DOHH2 (cell line): Measurements from ENCODE around the gene VWF.

Experiments used
- H3F3A ChIP-seq: fragments of 200-600 bp; sonication (generic), shearing (Covaris generic); 2 replicates; pipeline ENCODE4 v1.6.0; 2016; ENCODE audit warnings: antibody characterized with exemption, mild to moderate bottlenecking; ENCODE audit not compliant: control insufficient read depth, insufficient read depth
- H3K27ac ChIP-seq: fragments of 200-600 bp; sonication (generic); 2 replicates; pipeline ENCODE4 v1.5.1; 2014; ENCODE audit warnings: low read depth, mild to moderate bottlenecking, low read length, moderate library complexity
- H3K27me3 ChIP-seq: fragments of 200-600 bp; sonication (generic); 2 replicates; pipeline ENCODE4 v1.6.1; 2014; ENCODE audit warnings: mild to moderate bottlenecking, low read length, mixed read lengths; ENCODE audit not compliant: control insufficient read depth
- H3K36me3 ChIP-seq: fragments of 200-600 bp; sonication (generic); 2 replicates; pipeline ENCODE4 v1.6.1; 2014; ENCODE audit warnings: mild to moderate bottlenecking, low read length, moderate library complexity, mixed read lengths; ENCODE audit not compliant: control insufficient read depth
- H3K4me1 ChIP-seq: fragments of 200-600 bp; sonication (generic); 2 replicates; pipeline ENCODE4 v1.6.1; 2014; ENCODE audit warnings: mild to moderate bottlenecking, low read length, mixed read lengths; ENCODE audit not compliant: control insufficient read depth
- H3K4me2 ChIP-seq: fragments of 200-600 bp; sonication (generic); 2 replicates; pipeline ENCODE4 v1.6.0; 2014; ENCODE audit warnings: mild to moderate bottlenecking, low read length, moderate library complexity
- H3K4me3 ChIP-seq: fragments of 200-600 bp; sonication (generic); 2 replicates; pipeline ENCODE4 v1.5.1; 2014; ENCODE audit warnings: mild to moderate bottlenecking, low read length, mixed read lengths
- H3K79me2 ChIP-seq: fragments of 200-600 bp; sonication (generic); 2 replicates; pipeline ENCODE4 v1.6.1; 2014; ENCODE audit warnings: mild to moderate bottlenecking, low read length, mixed read lengths; ENCODE audit not compliant: control insufficient read depth
- H3K9me2 ChIP-seq: fragments of 200-600 bp; sonication (generic); replicated peaks from 2 replicates; pipeline ENCODE4 v1.6.1; 2014; ENCODE audit warnings: mild to moderate bottlenecking, low read length, mixed read lengths; ENCODE audit not compliant: control insufficient read depth
- H3K9me3 ChIP-seq: fragments of 200-600 bp; sonication (generic); 2 replicates; pipeline ENCODE4 v1.6.1; 2014; ENCODE audit warnings: antibody characterized with exemption, low read length, mixed read lengths; ENCODE audit not compliant: control insufficient read depth, insufficient read depth
- H4K20me1 ChIP-seq: fragments of 200-600 bp; sonication (generic); 2 replicates; pipeline ENCODE4 v1.6.0; 2014; ENCODE audit warnings: low read depth, mild to moderate bottlenecking, antibody characterized with exemption, low read length, moderate library complexity; ENCODE audit not compliant: control insufficient read depth, insufficient read depth
- EZH2phosphoT487 ChIP-seq: fragments of 200-600 bp; sonication (generic); IDR thresholded peaks from 2 replicates; pipeline ENCODE4 v1.6.1; 2017; ENCODE audit warnings: borderline replicate concordance, mild to moderate bottlenecking, antibody characterized with exemption, low read length, moderate library complexity, mixed read lengths
- TF ChIP-seq, protein P1 (sequence below): fragments of 200-600 bp; sonication (generic); IDR thresholded peaks from one replicate; pipeline ENCODE4 v1.5.1; 2014; ENCODE audit warnings: antibody characterized with exemption, mild to moderate bottlenecking, low read depth, low read length; ENCODE audit not compliant: poor library complexity, severe bottlenecking

Gene VWF

DNA sequence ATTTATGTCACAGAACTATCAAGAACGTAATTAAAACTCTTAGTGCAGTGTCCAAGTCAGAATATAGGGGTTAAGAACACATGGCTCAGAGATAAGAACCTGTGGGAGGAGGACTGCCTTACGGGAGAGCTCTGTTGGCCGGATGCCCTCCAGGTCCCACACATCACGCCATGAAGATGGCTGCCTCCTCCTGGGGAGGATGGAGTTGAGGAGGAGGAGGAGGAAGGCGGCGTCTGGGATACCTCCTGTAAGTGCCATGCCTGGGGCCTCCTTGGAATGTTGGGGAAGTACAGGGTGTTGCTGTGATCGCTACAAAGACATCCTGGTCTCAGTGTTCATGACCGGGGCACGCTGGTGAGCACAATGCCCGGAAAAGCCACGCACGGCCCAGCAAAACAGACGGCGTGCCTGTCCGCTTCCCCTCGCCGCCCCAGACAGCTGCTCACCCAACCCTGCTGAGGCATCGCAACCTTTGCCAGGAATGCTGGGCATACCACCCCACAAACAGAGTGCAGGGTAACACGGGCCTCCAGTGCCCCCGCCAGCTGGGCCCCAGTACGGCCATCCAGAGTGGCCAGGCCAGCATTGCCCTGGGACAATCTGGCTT is 47.0 kb upstream of the VWF start:
- Histone ChIP-seq H3K27me3 (peaks cover 11% of the 10 kb centered on the region; the same call in 1 of the 2 replicates), H3K4me2 (no peak overlapping the region), H3F3A (no peaks in the 10 kb centered on the region), H3K4me3 (no peak overlapping the region), H3K9me2 (no peaks in the 10 kb centered on the region), H3K9me3 (no peaks in the 10 kb centered on the region), H3K79me2 (no peaks in the 10 kb centered on the region), H4K20me1 (no peaks in the 10 kb centered on the region), H3K4me1 (peaks cover 15% of the 10 kb centered on the region), H3K27ac (no peak overlapping the region), H3K36me3 (no peaks in the 10 kb centered on the region)
- TF ChIP-seq EZH2phosphoT487 = no peak
- TF ChIP-seq, protein P1, sequence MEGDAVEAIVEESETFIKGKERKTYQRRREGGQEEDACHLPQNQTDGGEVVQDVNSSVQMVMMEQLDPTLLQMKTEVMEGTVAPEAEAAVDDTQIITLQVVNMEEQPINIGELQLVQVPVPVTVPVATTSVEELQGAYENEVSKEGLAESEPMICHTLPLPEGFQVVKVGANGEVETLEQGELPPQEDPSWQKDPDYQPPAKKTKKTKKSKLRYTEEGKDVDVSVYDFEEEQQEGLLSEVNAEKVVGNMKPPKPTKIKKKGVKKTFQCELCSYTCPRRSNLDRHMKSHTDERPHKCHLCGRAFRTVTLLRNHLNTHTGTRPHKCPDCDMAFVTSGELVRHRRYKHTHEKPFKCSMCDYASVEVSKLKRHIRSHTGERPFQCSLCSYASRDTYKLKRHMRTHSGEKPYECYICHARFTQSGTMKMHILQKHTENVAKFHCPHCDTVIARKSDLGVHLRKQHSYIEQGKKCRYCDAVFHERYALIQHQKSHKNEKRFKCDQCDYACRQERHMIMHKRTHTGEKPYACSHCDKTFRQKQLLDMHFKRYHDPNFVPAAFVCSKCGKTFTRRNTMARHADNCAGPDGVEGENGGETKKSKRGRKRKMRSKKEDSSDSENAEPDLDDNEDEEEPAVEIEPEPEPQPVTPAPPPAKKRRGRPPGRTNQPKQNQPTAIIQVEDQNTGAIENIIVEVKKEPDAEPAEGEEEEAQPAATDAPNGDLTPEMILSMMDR = no peak

DNA sequence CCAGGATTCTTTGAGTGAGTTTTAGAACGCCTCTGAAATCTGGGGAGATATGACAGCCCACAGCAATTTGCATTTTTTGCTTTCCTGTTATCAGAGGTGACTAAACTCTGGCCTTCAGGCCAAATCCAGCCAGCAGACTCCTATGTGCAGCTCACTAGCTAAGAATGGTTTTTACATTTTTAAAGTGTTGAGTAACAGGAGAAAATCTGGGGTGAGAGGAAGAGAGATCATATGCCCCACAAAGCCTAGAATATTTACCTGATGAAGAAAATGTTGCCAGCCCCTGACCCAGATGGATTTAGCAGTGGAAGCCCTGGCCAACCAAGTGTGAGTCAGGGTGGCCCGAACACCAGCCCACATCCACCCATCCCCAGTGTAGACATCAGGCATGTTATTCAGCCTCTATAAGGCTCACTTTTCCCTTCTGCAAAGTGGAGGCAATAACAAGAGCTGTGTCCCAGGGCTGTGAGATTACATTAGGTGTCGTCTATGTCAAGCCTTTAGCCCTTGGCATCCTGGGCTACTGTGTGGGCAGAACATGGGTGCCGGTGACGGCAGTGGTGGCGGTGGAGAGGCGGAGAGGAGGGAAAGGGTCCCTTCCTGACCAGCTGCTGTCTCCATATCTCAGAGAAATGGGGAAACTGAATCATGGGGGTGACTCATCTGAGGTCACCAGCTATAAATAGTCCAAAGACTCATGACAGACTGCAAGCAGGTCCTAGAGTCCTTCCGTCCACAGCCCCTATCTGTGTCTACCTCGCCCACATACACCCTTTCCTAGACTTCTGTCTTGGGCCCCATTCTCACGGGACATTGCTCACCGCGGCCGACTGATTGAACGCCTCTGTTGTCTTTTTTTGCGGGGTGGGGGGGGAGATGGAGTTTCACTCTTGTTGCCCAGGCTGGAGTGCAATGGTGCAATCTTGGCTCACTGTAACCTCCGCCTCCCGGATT is 43.1 kb upstream of the VWF start:
- Histone ChIP-seq H3K27ac (no peak overlapping the region), H3K79me2 (no peaks in the 10 kb centered on the region), H3K4me3 (no peak overlapping the region), H3K9me2 (no peaks in the 10 kb centered on the region), H3K4me2 (peak overlapping the region; percentile 4), H3K9me3 (no peaks in the 10 kb centered on the region), H3K4me1 (peaks cover 15% of the 10 kb centered on the region), H3K27me3 (peaks cover 6% of the 10 kb centered on the region; the same call in 1 of the 2 replicates), H3F3A (no peaks in the 10 kb centered on the region), H4K20me1 (no peaks in the 10 kb centered on the region), H3K36me3 (no peaks in the 10 kb centered on the region)
- TF ChIP-seq, protein P1 = no peak
- no peak for TF ChIP-seq EZH2phosphoT487

DNA sequence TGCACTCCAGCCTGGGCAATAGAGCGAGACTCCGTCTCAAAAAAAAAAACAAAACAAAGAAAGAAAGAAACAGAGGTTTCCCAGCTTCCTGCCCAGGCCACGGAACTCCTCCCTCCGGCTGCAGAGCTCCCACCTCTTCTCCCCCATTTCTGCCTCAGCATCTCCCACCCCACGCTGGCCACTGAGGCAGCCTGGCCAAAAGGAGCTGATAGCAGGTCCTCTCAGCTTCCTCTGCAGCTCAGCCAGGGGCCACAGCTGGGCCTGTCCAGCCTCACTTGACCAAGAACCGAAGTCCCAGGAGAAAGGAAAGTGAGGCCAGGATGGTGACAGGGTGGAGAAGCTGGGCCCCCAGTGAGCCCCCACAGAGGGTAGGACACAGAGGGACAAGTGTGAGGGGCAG is 42.3 kb upstream of the VWF start:
- H3K79me2 ChIP-seq = no peaks in the 10 kb centered on the region
- no peaks in the 10 kb centered on the region for H3K9me2 ChIP-seq
- H3K27ac ChIP-seq = no peak overlapping the region
- no peaks in the 10 kb centered on the region for H3K9me3 ChIP-seq
- peaks cover 15% of the 10 kb centered on the region for H3K4me1 ChIP-seq
- no peaks in the 10 kb centered on the region for H3F3A ChIP-seq
- no peaks in the 10 kb centered on the region for H3K36me3 ChIP-seq
- TF ChIP-seq, protein P1 = no peak
- no peak for TF ChIP-seq EZH2phosphoT487
- peak overlapping the region; percentile 4 for H3K4me2 ChIP-seq
- 0 out of 2 replicates have a peak overlapping the region, but pooled peaks have one; percentile 14 for H3K4me3 ChIP-seq
- peaks cover 6% of the 10 kb centered on the region; the same call in 1 of the 2 replicates for H3K27me3 ChIP-seq
- H4K20me1 ChIP-seq = no peaks in the 10 kb centered on the region
